Measurements from ENCODE around the gene RAD51B.

The RAD51B gene

GRCh38 chr14:68124050-68124449, 304.5 kb downstream of the RAD51B start:
- H3K4me3 ChIP-seq = no peak overlapping the region
- H3K27ac ChIP-seq = no peak overlapping the region

GRCh38 chr14:68124979-68125731, 305.6 kb downstream of the RAD51B start:
- H3K4me3 ChIP-seq = no peak overlapping the region
- H3K27ac ChIP-seq = peak overlapping the region in 2 of 21 experiments; percentile 11 to 40

- no peak overlapping the region for H3K4me3 ChIP-seq
- no peak overlapping the region for H3K27ac ChIP-seq
Measured at GRCh38 chr14:68127166-68127565, 307.6 kb downstream of the RAD51B start.

GRCh38 chr14:68131907-68132306, 312.3 kb downstream of the RAD51B start:
- Histone ChIP-seq H3K27ac (no peak overlapping the region), H3K4me3 (no peak overlapping the region)

DNA sequence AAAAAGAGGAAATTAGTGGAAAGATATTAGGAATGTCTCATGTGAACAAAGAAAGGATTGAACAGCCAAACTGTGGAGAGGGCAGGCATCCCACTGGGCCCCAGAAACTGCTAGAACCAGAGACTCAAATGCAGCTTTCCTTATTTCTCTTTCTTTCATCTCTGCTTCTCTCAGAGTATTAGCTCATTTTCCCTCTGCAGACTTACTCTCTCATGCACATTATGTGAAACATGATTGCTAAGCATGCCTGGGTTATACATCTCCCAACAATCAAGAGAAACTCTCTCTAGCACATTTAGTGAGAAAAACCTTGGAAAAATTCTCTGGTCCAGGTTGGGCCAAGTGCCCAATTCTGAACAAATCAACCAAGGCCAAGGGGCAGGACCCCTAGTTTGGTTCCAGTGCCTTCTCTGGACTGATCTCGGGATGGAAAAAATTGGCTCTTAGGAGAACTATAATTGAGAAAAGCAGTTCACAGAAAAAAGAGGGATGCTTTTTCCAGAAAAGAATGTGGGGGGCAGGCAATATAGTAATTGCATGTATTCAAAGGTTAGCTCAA, 313.1 kb downstream of the RAD51B start:
- Histone ChIP-seq H3K27ac (peak overlapping the region in 1 of 21 experiments; percentile 49), H3K4me3 (no peak overlapping the region)

GRCh38 chr14:68133856-68134255, 314.3 kb downstream of the RAD51B start:
- H3K27ac ChIP-seq = no peak overlapping the region
- H3K4me3 ChIP-seq = no peak overlapping the region

GRCh38 chr14:68135028-68135427, 315.4 kb downstream of the RAD51B start:
- Histone ChIP-seq H3K27ac (peak overlapping the region in 4 of 21 experiments; percentile 5 to 53 (median 41)), H3K4me3 (no peak overlapping the region)

- H3K4me3 ChIP-seq = no peak overlapping the region
- peak overlapping the region in 4 of 21 experiments; percentile 5 to 61 (median 42) for H3K27ac ChIP-seq
Measured at GRCh38 chr14:68135566-68135965, 316.0 kb downstream of the RAD51B start.

GRCh38 chr14:68137704-68138619, 318.4 kb downstream of the RAD51B start:
- H3K27ac ChIP-seq = peak overlapping the region in 17 of 21 experiments; percentile 2 to 92 (median 50)
- no peak overlapping the region for H3K4me3 ChIP-seq

DNA sequence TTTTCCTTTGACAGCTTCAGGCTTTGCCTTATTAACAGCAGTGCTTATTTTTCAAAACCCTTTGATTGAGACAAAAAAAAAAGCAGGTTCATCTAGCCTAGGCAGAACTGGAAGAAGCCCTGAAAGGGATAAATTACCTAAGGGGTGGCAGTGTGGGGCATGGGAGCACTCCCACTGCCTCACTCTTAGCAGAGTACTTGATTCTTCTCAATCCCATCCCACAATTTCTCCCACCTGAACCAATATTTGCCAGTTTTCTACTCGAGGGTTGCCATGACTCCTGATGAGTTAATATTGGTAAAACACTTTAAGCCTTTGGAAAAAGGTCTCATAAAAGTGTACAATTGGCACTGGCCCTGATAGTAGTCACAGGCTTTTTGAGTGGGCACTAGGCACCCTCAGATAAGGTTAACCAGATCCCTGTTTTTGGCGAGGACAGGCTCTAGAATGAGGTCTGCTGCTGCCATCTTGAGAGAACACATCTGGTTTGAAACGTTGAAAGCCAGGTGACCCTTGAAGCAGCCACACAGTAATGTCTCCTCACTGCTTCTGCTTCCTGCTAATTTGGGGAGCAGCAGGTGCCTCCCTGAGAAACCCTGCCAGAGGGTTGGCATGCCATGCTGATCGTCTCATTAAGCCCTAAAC, 320.0 kb downstream of the RAD51B start:
- H3K27ac ChIP-seq = peak overlapping the region; percentile 3 to 92 (median 79)
- H3K4me3 ChIP-seq = no peak overlapping the region

- Histone ChIP-seq H3K4me3 (no peak overlapping the region), H3K27ac (peak overlapping the region; percentile 3 to 92 (median 79))
Measured at GRCh38 chr14:68140076-68140741, 320.6 kb downstream of the RAD51B start.

GRCh38 chr14:68140806-68141205, 321.2 kb downstream of the RAD51B start:
- no peak overlapping the region for H3K4me3 ChIP-seq
- peak overlapping the region in 19 of 21 experiments; percentile 3 to 92 (median 75) for H3K27ac ChIP-seq

- Histone ChIP-seq H3K27ac (peak overlapping the region in 17 of 21 experiments; percentile 3 to 92 (median 79)), H3K4me3 (no peak overlapping the region)
Measured at GRCh38 chr14:68141281-68142088, 321.9 kb downstream of the RAD51B start.

- H3K4me3 ChIP-seq = no peak overlapping the region
- H3K27ac ChIP-seq = peak overlapping the region in 20 of 21 experiments; percentile 5 to 90 (median 66)
Measured at GRCh38 chr14:68143341-68143841, 323.8 kb downstream of the RAD51B start.

- H3K4me3 ChIP-seq = no peak overlapping the region
- peak overlapping the region in 19 of 21 experiments; percentile 5 to 90 (median 67) for H3K27ac ChIP-seq
Measured at GRCh38 chr14:68144051-68144681, 324.6 kb downstream of the RAD51B start.

GRCh38 chr14:68145036-68145435, 325.5 kb downstream of the RAD51B start:
- no peak overlapping the region for H3K4me3 ChIP-seq
- H3K27ac ChIP-seq = peak overlapping the region in 14 of 21 experiments; percentile 2 to 90 (median 64)

- Histone ChIP-seq H3K27ac (peak overlapping the region in 14 of 21 experiments; percentile 17 to 90 (median 64)), H3K4me3 (no peak overlapping the region)
Measured at GRCh38 chr14:68145539-68145938, 326.0 kb downstream of the RAD51B start.

GRCh38 chr14:68146818-68147217, 327.2 kb downstream of the RAD51B start:
- no peak overlapping the region for H3K4me3 ChIP-seq
- H3K27ac ChIP-seq = peak overlapping the region in 17 of 21 experiments; percentile 17 to 90 (median 54)

Data from skin epidermis (tissue), 12 donors.